ENCODE data around the gene FAM98C. TPM values are rescaled to one million over a fixed set of nuclear protein-coding genes. Genes with fewer than 3 reads are reported as not detected.
"Not testable (repeated sequence)": the region's sequence is repeated elsewhere in the genome, so short reads cannot be mapped to it uniquely, and the experiment has no call there.

FAM98C gene
- total RNA-seq, 1 donor from 2014 or later: 14.2 TPM

DNA sequence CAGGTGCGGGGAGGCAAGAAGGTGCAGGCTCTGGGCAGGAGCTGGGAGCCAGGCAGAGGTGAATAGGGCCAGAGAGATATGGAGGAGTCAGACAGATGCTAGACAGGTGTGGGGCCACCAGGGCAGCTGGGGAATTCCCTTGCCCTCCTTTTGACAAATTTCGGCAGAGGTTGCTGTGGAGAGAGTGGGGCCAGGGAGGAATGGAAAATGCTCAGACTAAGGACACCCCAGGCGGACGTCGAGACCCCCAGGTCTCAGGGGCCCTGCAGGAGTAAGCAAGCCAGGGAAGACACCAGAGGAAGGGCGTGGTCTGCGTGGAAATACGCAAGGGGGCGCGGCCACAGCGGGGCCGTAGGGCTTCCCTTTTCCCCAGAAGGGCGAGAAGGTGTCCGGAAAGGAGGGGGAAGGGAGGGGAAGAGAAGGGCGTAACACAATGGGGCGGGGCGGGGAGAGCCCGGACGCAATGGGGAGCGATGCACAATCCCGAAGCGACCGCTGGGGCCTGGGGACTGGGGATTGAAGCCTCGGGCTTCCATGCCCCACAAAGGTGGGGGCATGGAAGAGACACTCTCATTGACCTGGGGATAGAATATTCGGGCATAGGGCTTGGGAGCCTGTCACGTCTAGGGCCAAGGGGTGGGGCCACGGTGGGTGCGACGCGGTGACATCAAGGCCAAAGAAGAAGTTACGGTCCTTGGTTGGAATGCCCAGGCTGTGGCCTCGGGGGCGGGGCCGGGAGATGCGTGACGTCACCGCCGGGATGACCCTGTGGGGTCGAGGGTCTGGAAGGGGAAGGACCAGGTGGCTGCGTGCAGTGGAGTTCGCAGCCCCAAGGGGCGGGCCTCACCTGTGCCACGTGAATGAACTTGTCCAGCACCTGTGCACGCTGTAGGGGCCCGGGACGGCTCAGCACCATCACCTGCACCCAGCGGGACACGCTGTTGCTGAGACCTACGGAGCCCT lies 14.9 kb downstream of the FAM98C start:
- peak; percentile 94 for DNase-seq (ENCODE audit: low spot score)
- intact Hi-C loops (cut with DNase I): no loop called here

DNA sequence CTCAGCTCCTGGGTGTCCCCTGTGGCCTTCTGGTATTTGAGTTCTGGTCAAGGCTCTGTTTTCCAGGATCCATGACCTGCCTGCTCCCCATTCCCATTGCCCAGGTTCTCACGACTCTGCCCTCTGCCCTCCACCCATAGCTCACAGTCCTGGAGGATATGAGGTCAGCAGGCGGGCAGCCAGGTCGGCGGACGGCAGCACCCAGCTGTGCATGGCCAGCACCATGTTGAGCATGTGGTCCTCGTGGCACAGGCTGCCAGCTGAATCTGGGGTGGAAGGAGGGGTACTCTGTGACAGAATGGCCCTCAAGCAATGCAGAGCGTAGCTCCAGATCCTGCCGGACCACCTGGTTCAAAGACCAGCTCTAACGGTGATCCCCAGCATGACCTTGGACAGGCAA lies 18.0 kb downstream of the FAM98C start:
- DNase-seq (ENCODE audit: low spot score): no peak
- intact Hi-C loops (cut with DNase I): no loop called here

- intact Hi-C loops (cut with DNase I): no loop called here
Observed at GRCh38 chr19:38421856-38422255, 19.0 kb downstream of the FAM98C start.

DNA sequence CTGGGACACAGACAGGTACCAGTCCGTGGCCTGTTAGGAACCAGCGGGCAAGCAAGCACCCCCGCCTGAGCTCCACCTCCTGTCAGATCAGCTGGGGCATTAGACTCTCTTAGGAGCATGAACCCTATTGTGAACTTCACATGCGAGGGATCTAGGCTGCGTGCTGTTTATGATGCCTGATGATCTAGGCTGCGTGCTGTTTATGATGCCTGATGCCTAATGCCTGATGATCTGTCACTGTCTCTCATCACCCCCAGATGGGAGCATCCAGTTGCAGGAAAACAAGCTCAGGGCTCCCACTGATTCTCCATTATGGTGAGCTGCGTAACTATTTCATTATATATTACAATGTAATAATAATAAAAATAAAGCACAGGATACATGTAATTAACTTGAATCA lies 19.5 kb downstream of the FAM98C start:
- DNase-seq (ENCODE audit: low spot score): no peak
- intact Hi-C loops (cut with DNase I): no loop called here

More at GRCh38 chr19:38421856-38422255, 19.0 kb downstream of the FAM98C start:
- DNase-seq (ENCODE audit: low spot score): no peak

DNA sequence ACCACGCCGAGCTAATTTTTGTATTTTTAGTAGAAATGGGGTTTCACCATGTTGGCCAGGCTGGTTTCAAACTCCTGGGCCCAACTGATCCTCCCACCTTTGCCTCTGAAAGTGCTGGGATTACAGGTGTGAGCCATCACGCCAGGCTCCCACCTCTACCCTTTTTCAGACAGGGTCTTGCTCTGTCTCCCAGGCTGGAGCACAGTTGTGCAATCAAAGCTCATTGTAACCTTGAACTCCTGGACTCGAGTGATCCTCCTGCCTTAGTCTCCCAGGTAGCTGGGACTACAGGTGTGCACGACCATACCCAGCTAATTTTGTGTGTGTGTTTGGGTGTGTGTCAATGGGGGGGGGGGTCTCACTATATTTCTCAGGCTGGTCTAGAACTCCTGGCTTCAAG lies 21.4 kb downstream of the FAM98C start:
- no peak for DNase-seq (ENCODE audit: low spot score)

DNA sequence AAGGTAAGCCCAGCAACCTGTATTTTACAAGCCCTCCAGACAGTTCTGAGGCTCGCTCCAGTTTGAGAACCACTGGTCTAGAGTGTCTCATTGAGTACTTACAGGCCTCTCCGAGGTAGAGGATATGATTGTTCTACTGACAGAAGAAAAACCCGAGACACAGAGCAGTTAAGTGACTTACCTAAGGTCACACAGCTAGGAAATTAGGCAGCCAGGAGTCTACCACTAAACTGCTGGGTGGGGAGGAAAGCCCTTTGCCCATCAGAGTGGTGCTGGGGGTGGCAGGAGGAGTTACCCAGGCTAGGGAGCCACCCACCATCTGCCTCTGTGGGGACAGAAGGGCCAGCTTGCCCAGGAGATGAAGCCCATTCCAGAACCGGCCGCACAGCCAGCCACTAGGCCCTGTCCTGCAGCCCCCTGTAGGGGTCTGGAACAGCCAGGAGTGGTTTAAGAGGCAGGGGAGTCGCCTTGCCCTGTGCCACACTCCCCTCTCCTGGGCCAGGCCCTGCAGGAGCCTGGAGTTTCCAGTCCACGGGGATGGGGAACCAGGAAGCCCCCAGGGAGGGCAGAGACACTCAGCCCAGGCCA lies 22.4 kb downstream of the FAM98C start:
- DNase-seq (ENCODE audit: low spot score): no peak
- intact Hi-C loops (cut with DNase I): no loop called here

More for the DNA sequence above, 21.4 kb downstream of the FAM98C start:
- intact Hi-C loops (cut with DNase I): no loop called here

GRCh38 chr19:38425810-38426466 lies 23.0 kb downstream of the FAM98C start, which contains the start of gene RASGRP4:
RASGRP4 (minus strand) TSS chr19:38426219; CDS start chr19:38426091, 128 bp downstream.
- peak; percentile 82 for DNase-seq (ENCODE audit: low spot score)

GRCh38 chr19:38427035-38427677 lies 24.3 kb downstream of the FAM98C start:
- DNase-seq (ENCODE audit: low spot score); intact Hi-C loops (cut with DNase I): not testable (repeated sequence)

More at GRCh38 chr19:38425810-38426466, 23.0 kb downstream of the FAM98C start, which contains the start of gene RASGRP4:
- intact Hi-C loops (cut with DNase I): no loop called here

DNA sequence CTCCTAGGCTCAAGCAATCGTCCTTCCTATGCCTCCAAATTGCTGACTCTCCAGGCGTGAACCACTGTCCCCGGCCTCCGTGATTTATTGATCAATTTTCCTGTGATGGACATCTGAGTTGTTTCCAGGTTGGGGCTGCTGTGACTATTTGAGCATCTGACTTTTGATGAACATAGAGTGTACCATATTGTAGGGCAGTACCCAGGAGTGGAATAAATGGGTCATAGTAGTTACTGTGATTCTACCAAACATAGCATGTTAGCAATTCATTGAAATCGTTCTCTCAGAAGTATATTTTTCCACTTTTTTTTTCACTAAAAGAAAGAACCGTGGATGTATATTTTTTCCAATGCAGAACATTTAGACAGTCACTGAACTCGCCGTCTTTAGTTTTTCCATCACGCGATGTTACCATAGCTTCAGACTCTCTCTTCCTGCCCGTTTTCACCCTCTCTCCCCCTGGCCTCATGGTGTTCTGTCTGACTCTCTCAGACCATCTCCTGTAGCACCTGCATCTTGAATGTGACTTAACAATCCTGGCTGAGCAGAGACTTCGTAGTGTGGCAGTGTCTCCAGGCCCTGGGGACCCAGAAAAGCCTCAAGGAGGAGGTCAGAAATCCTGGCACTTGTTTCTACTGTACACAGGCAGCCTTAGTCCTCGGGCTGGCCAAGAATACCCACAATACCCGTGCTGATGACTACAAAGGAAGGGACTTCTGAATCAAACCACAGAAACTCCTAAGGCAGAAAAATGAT lies 26.3 kb downstream of the FAM98C start:
- no peak for DNase-seq (ENCODE audit: low spot score)
- intact Hi-C loops (cut with DNase I): no loop called here

DNA sequence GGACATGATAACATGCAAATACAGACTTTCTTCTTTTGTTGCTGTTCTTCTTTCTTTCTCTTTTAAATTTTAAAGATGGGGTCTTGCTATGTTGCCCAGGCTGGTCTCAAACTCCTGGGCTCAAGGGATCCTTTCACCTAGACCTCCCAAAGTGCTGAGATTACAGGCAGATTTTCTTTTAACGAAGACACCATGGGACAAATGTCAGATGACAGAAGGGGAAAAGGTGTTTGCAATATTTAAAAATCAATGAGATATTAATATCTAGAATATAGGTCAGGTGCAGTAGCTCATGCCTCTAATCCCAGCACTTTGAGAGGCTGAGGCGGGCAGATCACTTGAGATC lies 26.9 kb downstream of the FAM98C start:
- intact Hi-C loops (cut with DNase I): no loop called here

DNA sequence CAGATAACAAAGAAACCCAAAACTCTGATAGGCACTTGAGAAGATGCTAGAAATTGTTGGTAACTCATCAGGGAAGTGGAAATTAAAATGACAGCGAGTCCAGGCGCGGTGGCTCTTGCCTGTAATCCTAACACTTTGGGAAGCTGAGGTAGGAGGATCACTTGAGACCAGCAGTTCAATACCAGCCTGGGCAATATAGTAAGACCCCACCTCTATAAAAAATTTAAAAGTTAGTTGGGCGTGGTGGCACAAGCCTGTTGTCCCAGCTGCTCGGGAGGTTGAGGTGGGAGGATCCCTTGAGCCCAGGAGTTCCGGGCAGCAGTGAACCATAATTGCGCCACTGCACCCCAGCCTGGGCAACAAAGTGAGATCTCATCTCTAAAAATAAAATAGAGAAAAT lies 28.0 kb downstream of the FAM98C start:
- no peak for DNase-seq (ENCODE audit: low spot score)
- intact Hi-C loops (cut with DNase I): no loop called here

More for the DNA sequence above, 26.9 kb downstream of the FAM98C start:
- DNase-seq (ENCODE audit: low spot score): no peak

GRCh38 chr19:38433268-38433733 lies 30.4 kb downstream of the FAM98C start, which contains the start of gene RYR1:
RYR1 (plus strand) TSS chr19:38433691; CDS start chr19:38433830, 139 bp downstream.
- DNase-seq (ENCODE audit: low spot score): peak; percentile 91
- intact Hi-C loops (cut with DNase I): no loop called here

DNA sequence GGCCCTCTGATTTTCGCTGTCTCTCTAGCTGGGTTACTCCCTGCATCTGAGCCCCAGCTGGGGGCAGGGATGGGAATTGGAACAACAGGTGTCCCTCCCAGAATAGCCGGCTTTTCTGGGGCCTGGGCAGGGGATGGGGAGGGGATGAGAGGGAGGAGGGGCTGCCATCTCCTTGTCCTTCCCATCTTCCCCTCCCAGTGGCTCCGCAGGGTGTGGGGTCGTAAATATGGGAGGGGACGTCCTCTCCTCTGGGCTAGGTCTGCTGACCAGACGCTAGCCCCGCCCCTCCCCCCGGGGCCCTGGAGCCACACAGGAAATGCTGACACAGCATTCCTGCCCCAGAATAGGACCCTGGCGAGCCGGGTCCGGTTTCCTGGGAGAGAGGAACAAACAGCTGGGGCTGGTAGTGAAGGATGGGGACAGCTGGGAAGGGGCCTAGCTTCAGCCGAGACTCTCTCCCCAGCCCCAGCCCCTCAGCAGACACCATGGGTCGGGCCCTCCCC lies 31.7 kb downstream of the FAM98C start:
- intact Hi-C loops (cut with DNase I): no loop called here
- no peak for DNase-seq (ENCODE audit: low spot score)

GRCh38 chr19:38437295-38437694 lies 34.4 kb downstream of the FAM98C start:
- intact Hi-C loops (cut with DNase I): no loop called here
- no peak for DNase-seq (ENCODE audit: low spot score)

DNA sequence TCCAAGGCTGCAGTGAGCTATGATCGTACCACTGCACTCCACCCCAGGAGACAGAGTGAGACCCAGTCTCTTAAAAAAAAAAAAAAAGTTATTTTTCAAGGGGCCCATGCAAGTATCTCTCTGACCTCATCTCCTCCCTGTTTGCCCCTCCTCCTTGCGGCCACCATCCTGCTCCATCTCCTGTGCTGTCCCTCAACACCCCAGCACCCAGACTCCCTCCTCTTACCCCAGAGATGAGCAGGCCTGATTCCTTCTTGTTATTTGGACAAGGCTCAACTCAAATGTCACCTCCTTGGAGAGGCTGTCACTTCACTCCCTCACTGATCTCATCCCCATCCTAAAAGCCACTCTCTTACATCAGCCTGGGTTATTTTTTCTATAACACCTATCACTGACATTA lies 35.0 kb downstream of the FAM98C start:
- intact Hi-C loops (cut with DNase I): no loop called here
- no peak for DNase-seq (ENCODE audit: low spot score)

DNA sequence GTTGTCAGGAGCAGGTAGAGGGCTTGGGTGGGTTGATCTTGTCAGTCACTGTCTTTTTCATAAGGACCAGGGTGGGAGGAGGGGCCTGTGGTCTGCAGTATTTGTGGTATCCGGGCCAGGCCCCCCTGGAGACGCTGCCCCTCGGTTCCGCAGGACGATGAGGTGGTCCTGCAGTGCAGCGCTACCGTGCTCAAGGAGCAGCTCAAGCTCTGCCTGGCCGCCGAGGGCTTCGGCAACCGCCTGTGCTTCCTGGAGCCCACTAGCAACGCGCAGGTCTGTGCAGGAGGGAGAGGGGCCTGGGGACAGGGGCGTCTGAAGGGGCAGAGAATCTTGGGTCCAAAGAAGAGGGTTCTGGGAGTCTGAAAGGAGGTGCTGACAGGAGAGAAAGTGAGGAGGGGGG lies 37.7 kb downstream of the FAM98C start:
- intact Hi-C loops (cut with DNase I): no loop called here
- no peak for DNase-seq (ENCODE audit: low spot score)

DNA sequence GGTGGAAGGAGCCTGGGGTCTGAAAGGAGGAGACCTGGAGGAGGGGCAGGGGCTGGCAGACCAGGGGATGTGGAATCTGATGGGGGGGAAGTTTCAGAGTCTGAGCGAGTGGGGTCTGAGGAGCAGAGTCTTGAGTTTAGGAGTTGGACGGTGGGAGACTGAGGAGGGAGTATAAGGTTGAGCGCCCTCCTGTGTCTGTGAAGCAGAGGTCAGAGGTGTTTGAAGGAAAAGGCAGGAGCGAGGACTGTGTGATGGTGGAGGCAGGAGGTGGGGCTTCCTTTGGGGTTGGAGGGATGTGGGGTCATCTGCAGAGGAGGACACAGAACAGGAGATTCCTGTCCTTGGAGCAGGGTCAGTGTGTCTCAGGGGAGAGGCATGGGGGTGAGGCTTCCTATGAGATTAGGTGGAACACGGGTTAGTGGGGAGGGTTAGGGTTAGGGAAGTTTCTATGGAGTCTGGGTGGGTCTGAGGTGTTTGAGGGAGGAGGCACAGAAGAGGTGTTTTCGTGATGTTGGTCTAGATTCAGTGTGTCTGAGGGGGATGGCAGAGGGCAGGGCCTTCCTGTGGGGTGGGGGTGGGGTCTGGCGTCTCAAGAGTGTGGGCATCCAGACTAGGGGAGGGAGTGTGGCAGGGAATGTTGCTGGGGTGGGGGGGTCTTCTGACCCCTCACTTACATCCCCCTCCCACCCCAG lies 38.9 kb downstream of the FAM98C start:
- intact Hi-C loops (cut with DNase I): no loop called here
- no peak for DNase-seq (ENCODE audit: low spot score)

GRCh38 chr19:38442736-38443135 lies 39.8 kb downstream of the FAM98C start:
- DNase-seq (ENCODE audit: low spot score): no peak
- intact Hi-C loops (cut with DNase I): no loop called here

Measured in cardiac septum (tissue), 1 donor.